ENCODE results near the gene ZDHHC14.
"Not testable (repeated sequence)": the region's sequence is repeated elsewhere in the genome, so short reads cannot be mapped to it uniquely, and the experiment has no call there.

The ZDHHC14 gene

DNA sequence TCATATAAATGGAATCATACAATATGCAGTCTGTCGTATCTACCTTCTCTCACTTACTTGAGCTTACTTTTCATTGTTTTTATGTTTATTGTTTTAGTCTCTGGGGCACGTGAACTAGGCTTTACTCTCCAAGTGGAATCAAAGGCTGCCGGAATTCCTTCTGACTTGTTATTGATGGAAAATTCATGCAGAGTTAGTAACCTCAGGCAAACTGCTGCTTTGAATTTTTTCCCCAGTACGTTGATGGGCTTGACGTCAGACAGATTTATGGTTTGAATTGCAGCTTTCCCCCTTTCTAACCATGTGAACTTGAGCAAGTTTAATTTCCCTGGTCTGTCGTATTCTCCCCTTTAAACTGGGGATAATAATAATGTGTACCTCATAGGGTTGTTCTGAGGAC lies 68.6 kb downstream of the ZDHHC14 start:
- DNase-seq = no peak

DNA sequence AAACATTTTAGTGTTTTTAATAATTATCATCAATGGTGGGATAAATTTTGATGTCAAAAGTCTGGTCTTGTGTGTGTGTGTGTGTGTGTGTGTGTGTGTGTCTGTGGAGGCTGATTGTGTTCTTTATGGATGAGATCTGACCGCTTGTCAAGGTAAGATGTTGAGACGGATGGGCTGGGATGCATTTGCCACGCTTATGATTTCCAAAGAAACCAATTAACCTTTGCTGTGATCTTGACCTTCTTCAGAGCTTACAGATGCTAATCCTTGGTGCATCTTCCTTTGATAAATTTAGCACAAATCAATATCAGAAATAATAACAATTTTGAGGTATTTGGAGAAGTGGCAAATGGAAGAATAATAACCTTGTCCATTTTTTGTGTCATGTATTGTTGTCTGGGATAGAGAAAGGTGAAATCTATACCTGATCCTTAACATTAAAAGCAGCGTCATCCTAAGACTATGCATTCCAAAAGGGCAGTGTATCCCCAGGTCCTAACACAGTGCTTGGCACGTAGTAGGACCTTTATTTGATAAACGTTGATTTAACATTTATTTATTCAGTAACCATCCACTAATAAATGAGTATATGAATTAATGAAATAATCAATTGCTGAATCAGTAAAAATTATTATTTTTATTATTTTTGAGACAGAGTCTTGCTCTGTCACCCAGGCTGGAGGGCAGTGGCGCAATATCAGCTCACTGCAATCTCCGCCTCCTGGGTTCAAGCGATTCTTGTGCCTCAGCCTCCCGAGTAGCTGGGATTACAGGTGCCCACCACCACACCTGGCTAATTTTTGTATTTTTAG lies 70.1 kb downstream of the ZDHHC14 start:
- DNase-seq = no peak

DNA sequence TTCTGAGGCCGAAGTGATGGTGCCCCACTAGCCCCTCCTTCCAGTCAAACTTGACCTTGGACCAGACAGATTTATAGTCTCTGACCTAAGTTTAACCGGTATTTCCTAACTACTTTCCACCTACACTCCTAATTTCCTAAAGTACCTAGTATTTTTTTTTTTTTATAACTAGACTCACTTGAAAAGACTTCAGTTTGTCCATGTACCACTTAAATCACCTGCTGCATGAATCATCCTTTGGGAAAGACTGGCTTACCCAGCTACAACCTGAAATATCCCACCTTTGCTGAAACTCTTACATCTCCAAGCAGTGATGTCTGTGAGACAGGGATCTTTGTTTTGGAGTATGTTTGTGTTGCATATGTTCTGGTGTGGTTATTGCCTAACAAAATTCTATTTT lies 71.1 kb downstream of the ZDHHC14 start:
- no peak for DNase-seq

DNA sequence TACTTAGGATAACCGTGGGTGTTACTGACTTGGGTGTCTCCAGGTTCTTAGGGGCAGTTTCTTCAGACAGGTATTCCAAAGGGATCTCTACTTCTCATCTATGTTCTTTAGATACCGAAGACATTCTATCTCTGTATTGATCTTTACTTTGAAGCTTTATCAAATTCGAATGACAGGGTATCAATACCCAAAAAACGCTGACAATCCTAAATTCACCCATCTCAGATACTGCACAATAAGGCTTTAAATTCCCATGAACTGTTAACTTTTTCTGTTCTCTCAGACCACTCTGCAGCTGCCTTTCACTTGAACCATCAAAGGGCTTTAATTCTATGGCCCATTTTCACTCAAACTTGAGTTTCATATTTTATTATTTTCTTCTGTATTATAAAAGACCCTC lies 72.1 kb downstream of the ZDHHC14 start:
- no peak for DNase-seq

DNA sequence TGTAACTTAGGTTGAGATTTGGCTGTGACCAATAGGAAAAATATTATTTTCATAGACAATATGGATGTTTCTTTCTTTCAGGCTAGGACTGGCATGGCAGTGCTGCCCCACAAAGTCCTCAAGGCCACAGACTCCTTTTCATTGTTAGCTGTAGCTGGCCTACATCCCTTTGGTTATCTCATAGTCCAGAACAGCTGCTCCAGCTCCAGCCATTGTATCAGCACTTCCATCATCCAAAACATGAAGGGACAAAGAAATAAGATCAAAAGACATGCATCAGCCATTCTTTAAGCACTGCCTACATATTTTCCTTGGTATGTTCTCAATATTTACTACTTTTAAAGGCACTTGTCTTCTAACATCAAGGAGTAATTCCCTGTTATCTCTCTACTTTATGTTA lies 73.0 kb downstream of the ZDHHC14 start:
- no peak for DNase-seq

DNA sequence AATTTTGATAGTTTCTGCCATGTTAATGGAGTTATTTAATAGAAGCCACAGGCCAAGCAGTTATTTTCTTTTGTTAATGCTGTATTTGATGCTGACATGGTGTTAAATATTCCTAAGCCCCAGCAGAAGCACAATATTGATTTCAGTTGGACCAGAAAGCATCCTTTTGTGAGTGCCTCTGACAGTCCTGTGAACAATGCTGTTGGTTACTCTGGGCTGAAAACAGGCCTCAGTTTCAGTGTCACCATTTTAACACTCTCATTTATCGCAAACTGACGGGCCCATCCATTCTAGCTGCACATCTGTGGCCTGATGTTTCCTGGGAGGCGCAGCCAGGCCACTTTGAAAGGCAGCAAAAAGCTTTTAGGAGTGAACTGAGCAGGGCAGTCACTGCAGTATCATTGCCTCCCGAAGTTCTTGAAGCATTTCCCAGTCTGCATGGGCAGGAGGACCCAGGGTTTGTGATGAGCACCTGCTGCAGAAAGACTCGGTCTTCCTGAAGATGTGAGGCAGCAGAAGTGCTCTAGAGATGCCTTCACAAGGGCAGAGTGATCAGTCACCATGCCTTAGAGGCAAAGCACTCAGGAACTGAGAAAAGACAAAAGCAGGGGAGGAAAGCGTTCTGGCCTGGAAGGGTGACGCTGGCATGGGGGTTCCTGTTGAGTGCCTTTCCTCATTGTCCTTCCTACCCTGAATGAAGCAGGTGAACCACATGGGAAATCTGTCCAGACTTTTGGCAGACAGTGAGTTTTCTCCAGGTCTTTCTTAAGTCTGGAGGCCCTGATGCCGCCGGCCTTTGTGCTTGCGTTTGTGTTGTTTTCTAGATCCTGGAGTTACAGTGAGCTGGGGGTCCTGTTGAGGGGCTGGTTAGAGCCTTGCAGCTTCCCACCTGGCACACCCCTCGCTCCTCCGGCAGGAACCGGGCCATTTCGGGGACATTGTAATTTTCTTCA lies 74.0 kb downstream of the ZDHHC14 start:
- DNase-seq = no peak

DNA sequence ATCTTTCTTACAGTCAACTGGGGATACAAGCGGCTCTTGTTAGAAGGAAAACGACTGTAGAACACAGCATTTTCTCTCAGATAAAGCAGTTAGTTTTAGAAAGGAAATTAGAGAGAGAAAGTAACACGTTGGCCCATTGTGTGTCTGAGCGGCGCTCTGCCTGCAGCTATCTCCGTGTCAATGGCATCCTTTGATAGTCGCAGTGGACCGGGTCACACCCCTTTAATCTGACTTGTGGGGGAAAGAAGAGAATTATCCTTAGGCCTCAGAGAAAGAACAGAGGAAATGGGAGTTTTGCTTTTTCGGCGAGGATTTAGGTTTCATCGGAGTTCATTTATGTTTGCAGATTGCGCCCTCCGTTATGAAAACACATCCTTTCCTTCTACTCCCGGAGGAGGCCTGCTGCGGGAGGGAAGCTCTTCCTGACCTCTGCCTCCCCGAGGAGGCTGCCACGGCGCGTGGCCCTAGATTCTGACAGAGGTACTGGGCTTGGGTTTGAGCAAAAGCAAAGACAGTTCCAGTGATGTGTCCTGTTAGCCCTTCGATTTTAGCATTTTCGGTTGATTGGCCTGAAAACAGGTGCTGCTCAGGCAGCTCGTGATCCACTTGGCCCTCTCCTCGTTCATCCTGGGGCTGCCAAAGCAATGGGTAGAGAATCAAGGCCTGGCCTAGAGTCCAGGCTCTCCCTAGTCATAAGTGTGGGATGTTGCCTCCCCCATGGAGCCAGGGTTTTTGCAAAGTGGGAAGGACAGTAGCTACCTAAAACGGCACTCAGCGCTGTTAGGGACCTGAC lies 74.9 kb downstream of the ZDHHC14 start:
- DNase-seq = no peak

DNA sequence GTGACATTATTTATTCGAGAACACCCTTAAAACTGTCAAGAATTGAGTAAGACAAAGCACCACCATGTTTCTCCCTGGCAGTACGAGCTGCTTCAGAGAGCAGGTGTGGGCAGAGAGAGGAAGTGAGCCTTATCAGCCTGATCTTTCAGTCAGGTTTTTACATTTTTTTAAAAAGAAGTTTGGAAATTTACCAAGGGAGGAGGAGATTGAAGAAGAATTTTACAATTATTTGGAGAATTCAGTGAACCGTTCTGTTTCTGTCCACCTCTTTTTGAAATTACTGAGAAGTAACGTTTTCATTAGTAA lies 75.5 kb downstream of the ZDHHC14 start:
- no peak for DNase-seq

DNA sequence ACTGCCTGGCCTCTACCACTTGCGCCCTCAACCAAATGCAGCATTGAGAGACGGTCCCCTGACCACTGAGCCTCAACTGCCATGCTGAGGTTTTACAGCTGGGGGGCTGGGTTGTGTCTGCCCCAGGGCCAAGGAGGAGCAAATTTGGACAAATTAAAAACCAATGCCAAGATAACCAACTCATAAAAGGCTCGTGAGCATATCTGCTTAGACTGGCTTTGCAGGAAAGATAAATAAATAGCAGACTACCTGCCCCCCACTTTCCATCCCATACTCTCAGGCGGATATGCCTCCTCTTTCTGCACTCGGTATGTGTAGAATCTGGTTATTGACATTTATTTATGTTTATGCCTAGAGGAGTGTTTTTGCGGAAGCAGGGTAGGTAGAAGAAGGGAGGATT lies 76.8 kb downstream of the ZDHHC14 start:
- DNase-seq = no peak

DNA sequence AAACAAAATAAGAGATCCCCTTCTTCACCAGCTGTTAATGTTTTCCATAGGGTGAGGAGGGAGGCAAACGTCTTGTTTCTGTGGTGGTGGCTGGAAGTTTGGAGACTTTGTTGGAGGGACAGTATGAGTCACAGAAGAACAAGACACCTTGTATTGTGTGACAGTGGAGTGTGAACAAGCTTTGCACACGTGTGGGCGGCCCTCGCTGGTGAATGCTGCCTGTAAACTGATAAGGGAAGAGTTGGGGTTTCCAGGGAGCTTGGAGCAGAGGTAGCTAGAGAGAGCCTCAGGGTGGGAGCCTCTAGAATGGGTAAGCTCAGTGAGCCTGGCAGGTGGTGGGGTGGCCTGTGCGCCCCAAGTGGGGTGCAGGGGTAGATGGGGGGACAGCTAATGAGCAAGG lies 78.3 kb downstream of the ZDHHC14 start:
- DNase-seq = no peak

DNA sequence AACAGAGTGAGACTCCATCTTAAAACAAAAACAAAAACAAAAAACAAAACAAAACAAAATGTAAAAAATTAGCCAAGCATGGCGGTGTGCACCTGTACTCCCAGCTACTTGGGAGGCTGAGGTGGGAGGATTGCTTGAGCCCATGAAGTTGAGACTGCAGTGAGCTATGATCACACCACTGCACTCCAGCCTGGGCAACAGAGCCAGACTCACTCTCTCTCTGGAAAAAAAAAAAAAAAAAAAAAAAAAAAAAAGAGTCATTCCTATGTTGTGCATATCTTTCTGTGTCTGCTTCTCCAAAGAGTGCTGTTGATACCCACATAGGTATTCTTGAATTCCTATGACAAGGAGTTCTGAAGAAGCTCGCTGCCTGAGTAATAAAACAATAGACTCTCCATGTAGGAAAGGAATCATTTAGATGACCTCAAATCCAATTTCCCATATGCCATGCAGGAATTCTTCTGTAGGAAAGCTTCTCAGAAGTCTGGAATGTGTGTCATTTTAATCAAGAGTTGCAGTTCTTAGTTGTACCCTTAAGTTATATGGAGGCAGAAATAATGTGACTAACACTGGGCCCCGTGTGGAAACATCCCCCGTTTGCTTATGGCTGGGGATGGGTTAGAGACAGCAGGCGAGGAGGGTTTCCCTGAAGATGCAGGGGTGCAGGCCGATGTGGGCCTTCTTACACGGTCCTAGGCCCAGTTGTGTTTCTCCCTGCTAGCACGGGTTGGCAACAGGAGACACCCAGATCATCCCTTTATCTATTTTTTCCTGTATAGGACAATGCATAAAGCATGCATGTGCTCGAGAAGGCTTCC lies 79.4 kb downstream of the ZDHHC14 start:
- no peak for DNase-seq

DNA sequence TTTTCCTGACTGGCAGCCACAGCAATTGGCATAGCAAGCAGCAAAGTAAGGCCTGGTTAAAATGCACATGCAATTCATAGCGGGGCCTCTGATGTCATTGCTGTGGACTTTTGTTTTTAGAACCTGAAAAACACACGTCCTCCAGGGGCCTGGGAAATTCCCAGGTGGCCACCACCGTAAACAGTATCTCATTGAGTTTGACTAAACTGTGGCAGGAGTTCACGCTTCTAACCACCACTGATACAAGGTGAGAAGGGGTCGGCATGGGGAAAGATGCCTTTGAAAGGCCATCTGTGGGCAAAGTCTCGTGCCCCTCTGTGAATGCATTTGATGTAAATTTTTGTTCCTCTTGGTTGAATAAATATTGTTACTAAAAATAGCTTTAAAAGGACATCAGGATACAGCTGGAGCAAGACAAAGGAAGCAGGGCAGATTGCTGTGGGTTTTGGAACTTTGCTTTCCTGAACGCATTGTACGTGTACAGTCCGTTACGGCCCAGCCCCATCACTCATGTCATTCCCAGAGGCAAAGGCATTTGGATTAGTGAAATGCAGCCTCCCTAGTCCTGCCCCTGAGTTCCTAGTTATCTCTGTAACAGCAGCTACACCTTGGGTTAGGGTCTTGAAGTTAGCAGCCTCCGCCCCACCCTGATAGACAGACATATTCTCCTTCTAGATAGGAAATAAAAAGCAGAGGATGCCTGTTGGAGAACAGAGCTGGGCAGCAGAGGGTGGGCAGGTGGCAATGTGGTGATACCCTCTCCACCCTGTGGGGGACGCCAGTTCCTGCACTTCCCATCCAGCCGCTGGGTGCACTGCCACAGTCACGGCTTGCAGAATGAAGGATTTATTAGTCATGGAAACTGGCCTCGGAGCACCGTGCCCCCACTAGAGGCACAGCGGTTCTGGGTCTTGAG lies 80.3 kb downstream of the ZDHHC14 start:
- DNase-seq = no peak

DNA sequence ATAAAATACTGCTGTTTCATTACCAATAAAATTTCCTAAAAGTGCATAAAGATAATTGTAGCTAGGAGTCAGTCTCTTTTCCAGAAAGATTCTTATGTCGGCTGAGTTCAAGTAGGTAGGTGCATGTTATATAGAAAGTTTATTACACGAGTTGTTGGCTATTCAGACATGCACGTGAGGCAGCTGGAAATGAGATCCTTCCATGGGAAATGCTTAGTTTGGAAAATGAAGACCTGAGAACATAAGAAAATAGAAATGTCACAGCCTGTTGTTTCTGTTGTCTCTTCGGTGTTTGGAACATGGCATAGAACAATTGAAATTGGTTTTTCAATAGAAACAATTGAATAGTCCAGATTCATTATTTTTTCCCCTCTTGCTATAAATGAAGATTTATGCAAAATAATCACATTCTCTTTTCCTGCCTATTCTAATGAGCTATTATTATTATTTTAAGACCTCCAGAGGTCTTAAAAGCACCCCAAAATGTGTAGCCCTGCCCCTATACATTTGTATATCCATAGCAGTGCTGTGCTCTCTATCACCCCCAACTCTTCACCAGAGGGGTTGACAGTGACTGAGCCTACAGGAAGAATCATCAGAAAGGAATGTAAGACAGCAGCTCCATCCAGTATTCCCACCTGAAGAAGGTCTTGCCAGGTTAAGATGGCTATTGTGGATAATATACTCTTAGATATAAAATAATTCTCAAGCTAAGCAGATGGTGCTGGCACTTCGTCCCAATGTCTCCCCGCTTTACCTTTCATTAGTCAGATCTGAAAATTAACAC lies 82.2 kb downstream of the ZDHHC14 start:
- DNase-seq = no peak

DNA sequence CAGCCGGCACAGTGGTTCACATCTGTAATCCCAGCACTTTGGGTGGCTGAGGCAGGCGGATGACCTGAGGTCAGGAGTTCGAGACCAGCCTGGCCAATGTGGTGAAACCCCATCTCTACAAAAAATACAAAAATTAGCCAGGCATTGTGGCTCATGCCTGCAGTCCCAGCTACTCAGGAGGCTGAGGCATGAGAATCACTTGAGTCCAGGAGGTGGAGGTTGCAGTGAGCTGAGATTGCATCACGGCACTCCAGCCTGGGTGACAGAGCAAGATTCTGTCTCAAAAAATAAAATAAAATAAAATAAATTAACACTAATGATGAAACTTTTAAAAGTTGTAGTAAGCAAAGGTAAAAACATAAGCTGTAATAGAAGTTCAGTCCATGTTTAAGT lies 82.7 kb downstream of the ZDHHC14 start:
- DNase-seq = not testable (repeated sequence)

DNA sequence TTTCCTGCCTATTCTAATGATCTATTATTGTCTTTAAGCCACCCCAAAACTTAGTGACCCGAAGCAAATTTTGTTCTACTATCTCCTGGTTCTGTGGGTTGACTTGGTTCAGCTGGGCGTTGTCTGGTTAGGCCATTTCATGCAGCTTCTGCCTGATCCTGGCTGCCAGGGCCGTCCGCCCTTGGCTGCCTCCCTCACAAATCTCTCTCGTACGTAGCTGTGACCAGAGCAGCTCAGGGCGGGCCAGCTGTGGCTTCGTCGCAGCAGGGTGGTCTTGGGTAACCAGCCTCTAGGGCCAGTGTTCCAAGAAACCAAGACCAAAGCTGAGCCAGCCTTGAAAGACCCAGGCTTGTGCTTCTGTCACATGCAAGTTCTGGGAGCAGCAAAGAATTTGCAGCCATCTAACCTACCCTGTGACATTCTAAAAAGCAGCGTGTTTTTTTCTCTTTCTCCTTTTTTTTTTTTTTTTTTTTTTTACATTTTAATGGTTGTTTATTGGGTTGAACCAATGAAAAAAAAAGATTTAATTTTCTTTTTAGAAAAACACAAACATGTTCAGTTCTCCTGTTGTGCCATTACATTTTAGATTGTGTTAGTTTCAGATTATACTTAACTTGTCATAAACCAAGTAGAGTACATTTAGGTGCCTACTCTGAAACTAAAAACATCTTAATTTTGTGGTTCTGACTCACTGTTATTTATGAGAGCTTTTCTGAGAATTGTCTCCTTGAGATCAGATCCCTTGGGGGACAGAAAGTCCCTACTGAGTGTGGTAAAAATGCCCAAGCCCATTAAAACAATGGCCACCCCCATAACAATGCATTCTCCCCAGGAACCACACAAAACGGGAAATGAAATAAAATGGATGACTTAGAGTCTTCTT lies 83.9 kb downstream of the ZDHHC14 start:
- DNase-seq = no peak

DNA sequence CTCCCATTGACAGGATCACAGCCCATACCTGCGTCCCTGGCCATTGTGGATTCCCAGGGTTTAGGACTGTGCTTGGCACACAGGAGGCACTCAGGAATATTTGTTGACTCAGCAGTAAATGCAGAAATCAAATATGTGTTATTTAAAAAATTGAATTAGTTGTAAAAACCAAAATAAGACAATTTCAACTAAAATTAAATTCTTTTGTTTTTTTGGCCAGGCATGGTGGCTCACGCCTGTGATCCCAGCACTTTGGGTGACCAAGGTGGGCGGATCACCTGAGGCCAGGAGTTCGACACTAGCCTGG lies 85.3 kb downstream of the ZDHHC14 start:
- DNase-seq = no peak

DNA sequence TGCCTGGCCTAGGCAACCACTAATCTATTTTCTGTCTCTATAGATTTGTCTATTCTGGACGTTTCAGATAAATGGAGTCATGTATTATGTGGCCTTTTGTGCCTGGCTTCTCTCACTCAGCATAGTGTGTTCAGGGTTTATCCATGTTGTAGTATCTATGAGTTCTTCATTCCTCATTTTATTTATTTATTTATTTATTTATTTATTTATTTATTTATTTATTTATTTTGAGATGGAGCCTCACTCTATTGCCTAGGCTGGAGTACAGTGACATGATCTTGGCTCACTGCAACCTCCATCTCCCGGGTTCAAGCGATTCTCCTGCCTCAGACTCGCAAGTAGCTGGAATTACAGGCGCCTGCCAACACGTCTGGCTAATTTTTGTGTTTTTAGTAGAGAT lies 86.3 kb downstream of the ZDHHC14 start:
- not testable (repeated sequence) for DNase-seq

DNA sequence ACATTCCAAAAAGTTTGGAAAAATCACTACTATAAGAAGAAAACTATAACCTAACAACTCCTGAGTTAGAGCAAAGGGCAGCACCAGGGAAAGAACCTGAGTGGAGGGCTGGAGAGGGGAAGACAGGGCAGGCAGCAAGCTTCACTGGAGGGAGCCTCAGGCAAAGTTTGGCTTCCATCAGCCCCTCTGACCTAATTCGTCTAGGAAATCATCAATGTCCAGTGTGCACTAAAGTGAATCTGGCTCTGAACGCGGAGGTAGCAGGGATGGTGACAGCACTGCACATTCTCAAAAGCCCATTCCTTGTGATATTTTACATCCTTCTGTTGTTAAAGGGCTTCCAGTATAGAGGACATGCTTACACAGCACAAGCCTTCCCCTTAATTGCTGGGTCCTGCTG lies 87.1 kb downstream of the ZDHHC14 start:
- DNase-seq = no peak

DNA sequence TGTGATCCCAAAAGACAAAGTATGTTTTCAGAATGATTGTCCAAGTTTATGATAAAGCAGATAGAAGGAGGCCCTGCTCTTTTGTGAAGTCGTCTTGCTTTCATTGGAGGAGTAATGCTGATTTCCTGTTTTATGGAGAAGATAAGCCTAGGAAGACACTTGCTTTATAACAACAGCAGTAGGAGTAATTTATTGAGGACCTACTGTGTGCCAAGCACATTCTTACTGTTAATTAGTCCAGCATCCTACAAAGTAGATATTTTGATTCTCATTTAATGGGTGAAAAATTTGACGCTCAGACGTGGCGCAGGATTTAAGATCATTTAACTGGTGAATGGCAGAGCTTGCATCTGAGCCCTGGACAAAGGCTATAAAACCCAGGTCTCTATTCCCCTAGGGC lies 87.6 kb downstream of the ZDHHC14 start:
- DNase-seq = no peak

DNA sequence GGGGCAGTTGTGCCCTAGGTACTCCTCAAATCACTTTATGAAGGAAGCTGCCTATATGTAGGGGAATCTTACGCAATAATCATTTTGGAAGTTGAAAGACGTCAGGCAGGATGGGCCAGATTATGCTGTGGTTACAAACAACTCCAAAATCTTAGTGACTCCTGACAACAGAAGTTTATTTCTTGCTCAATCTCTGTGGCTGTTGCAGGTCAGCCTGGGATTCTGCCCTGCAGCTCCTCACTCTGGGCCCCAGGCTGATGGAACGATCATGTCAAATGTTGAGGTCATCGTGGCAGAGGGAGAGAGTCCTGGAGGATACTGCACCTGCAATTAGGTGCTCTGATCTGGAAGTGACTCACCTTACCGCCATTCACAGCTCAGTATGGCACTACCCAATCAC lies 88.4 kb downstream of the ZDHHC14 start:
- DNase-seq = no peak
